ENCODE data around the gene MAL. TPM values are rescaled to one million over a fixed set of nuclear protein-coding genes. Genes with fewer than 3 reads are reported as not detected.

The MAL gene
- total RNA-seq, 1 experiment from 2014 or later = not detected

DNA sequence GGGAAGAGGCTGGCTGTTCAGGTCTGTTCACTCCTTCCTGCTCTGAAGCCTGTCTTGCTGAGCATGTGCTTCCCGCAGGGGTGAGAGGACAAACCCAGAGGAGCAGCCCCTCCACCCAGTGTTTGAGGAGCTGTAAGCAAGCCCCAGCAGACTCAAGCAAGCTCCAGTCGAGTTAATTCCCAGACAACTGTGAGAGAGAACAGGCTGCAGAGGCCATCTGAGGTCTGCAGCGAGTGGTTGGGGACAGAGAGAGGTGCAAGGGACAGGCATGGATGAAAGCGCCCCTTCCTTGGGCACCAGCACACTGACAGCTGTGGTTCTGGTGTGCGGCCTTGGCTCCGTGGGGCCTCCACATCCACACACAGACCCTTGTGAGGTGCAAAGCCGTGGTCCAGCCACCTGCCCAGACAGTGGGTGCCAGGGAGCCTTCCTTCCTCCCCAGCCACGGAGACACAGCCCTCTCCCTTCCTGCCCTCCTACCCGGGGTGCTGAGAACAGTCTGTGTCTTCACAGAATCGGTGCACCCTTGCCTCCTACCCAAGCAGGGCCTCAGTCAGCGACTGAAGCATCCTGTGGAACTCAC lies 36.2 kb downstream of the MAL start:
- DNase-seq = no peak
- H3K4me3 ChIP-seq = no peak overlapping the region
- no peaks in the 10 kb centered on the region for H3K36me3 ChIP-seq
- H3K27me3 ChIP-seq = no peaks in the 10 kb centered on the region
- no peaks in the 10 kb centered on the region for H3K9me3 ChIP-seq (replicated peaks)
- H3K4me1 ChIP-seq = peaks cover 19% of the 10 kb centered on the region
- no peak overlapping the region for H3K27ac ChIP-seq

DNA sequence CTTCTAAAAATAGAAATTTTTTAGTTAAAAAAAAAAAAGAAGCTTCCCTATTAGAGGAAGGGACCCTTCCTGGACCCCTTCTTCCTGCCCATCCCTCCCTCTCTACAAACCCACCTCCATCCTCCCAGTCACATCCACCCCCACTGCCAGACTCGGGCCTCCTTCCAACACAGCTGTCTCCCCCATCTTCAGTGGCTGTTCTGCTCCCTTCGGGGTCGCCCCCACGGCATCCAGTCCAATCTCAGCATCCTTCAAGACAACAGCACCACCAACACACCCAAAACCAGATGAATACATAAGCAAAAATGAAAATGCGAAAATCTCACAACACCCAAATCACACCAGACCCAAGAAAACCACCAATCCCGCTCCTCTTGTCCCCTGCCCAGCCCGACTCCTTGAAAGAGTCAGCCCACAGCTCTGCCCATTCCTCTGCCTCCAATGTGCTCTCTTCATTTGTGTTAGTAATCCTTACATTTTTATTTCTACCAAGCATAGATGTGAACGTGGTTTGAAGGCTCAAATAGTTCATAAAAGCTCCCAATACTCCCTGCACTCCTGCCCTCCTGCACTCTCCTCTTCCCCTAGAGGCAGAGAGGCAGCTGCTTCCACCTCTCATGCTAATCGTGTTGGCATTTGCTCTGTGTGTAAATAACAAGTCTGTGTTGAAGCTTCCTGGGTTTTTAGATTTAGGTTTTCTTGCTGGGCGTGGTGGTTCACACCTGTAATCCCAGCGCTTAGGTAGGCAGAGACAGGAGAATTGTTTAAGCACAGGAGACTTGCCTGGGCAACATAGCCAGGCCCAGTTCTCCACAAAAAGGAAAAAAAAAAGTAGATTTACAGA lies 37.0 kb downstream of the MAL start:
- DNase-seq = peak; percentile 40 to 66
- no peaks in the 10 kb centered on the region for H3K27me3 ChIP-seq
- H3K36me3 ChIP-seq = no peaks in the 10 kb centered on the region
- H3K4me1 ChIP-seq = peaks cover 13% of the 10 kb centered on the region
- H3K4me3 ChIP-seq = no peak overlapping the region
- H3K9me3 ChIP-seq (replicated peaks) = no peaks in the 10 kb centered on the region
- H3K27ac ChIP-seq = no peak overlapping the region

DNA sequence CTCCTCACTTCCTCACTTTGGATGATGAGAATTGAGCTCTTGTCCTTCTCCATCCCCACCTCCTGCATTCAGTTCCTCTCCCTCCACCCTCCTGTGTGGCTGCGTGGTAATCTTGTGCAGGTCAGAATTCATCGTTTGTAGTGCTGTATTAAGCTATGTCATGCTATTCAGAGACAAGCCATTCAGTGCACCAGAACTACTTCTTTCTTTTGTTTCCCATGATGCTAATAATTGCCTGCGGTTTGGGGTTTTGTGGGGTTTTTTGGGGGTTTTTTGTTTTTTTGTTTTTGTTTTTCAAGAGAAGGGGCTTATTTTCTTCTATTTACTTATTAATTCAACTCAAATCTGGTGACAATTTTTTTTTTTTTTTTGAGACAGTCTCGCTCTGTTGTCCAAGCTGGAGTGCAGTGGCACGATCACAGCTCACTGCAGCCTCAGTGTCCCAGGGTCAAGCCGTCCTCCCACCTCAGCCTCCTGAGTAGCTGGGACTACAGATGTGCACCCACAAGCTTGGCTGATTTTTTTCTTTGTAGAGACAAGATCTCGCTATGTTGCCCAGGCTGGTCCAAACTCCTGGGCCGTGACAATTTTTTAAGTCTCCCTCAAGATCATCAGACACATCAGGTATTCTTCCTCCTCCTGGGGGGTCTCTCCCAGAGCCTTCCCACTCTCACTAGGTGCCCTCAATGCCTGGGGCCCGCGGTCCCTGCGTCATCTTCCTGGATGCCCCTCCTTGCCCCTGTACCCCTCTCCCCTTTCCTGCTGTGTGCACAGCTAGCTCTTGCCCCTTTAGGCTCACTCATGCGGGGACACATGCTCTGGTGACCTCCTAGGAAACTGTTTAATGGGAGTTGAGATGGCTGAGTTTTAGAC lies 37.8 kb downstream of the MAL start:
- no peak for DNase-seq
- Histone ChIP-seq H3K27me3 (no peaks in the 10 kb centered on the region), H3K9me3 (replicated peaks) (no peaks in the 10 kb centered on the region), H3K36me3 (no peaks in the 10 kb centered on the region), H3K4me1 (peaks cover 8% of the 10 kb centered on the region), H3K4me3 (no peak overlapping the region), H3K27ac (no peak overlapping the region)

DNA sequence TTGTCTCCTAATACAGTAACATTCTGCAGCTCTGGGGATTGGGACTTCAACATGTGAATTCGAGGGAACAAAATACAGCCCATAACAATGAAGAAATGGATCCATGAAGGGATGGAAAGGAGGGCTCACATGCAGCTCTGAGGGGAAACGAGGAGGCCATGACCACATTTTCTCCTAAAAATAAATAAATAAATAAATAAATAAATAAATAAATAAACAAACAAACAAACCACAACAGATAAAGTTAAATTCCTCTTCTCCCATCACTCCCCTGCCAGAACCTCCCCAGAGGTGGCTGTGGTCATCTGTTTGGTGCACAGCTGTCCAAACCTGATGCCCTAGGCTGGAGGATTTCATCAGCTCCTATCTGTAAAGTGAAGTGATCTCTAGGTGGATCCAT lies 42.7 kb downstream of the MAL start:
- H3K4me3 ChIP-seq = no peak overlapping the region
- no peaks in the 10 kb centered on the region for H3K36me3 ChIP-seq
- DNase-seq = no peak
- peaks cover under 1% of the 10 kb centered on the region; the same call in 1 of the 2 replicates for H3K4me1 ChIP-seq
- no peaks in the 10 kb centered on the region for H3K9me3 ChIP-seq (replicated peaks)
- no peaks in the 10 kb centered on the region for H3K27me3 ChIP-seq
- no peak overlapping the region for H3K27ac ChIP-seq

DNA sequence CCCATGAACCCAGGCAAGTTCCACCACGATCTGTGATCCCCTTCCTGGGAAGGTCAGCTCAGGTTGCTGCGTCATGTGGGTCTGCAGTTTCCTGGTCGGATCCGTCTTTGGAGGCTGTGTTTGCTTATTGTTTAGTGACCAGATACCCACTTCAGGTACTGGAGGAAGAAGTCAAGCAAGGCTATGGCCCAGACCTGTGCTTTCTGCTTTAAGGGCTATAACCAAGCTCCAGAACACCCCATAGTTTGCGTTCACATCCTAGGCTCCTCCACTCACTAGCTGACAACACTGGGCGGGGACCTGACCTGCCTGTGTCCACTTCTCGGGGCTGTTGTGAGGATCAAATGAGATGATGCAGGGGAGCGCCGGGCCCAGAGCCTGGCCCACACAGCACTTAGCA lies 44.0 kb downstream of the MAL start:
- H3K4me1 ChIP-seq = peaks cover 13% of the 10 kb centered on the region
- no peak overlapping the region for H3K27ac ChIP-seq
- no peaks in the 10 kb centered on the region for H3K9me3 ChIP-seq (replicated peaks)
- no peak overlapping the region for H3K4me3 ChIP-seq
- DNase-seq = no peak
- H3K27me3 ChIP-seq = no peaks in the 10 kb centered on the region
- no peaks in the 10 kb centered on the region for H3K36me3 ChIP-seq

DNA sequence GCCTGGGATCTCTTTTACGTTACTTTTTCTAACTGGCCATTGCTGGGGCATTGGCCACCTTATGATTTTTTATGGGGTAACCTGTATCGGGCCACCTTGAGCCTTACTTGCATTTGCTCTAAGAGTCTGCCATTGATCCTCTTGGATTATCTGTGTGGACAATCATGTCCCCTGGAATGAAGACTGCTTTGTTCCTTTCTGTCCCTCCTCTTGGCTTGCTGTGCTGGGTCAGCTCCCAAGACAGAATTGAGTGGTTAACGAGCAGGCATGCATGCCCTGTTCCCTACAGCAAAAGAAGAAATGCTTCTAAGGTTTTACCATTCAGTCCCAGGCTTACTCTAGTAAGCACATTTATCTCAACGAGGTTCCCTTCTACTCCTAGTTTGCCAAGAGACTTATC lies 46.3 kb downstream of the MAL start:
- Histone ChIP-seq H3K4me1 (peaks cover 22% of the 10 kb centered on the region), H3K27ac (no peak overlapping the region), H3K27me3 (no peaks in the 10 kb centered on the region), H3K4me3 (no peak overlapping the region), H3K9me3 (replicated peaks) (no peaks in the 10 kb centered on the region), H3K36me3 (no peaks in the 10 kb centered on the region)
- DNase-seq = no peak

DNA sequence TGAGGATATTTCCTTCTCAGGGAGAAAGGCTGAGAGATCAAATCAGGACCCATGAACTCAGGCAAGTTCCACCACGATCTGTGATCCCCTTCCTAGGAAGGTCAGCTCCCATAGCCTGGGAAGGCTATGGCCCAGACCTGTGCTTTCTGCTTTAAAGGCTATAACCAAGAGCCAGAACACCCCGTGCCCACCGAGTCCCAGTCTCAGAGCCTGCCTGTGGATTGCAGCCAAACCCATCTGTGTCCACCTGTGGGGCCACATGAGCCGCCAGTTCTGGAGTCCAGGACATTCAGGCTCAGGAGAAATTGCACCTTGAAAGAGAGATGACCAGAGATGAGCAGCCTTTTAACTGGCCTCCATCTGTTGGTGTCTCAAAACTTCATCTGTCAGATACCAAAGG lies 46.9 kb downstream of the MAL start:
- H3K9me3 ChIP-seq (replicated peaks) = no peaks in the 10 kb centered on the region
- H3K27ac ChIP-seq = no peak overlapping the region
- no peaks in the 10 kb centered on the region for H3K27me3 ChIP-seq
- peaks cover 22% of the 10 kb centered on the region for H3K4me1 ChIP-seq
- no peaks in the 10 kb centered on the region for H3K36me3 ChIP-seq
- no peak overlapping the region for H3K4me3 ChIP-seq
- no peak for DNase-seq

DNA sequence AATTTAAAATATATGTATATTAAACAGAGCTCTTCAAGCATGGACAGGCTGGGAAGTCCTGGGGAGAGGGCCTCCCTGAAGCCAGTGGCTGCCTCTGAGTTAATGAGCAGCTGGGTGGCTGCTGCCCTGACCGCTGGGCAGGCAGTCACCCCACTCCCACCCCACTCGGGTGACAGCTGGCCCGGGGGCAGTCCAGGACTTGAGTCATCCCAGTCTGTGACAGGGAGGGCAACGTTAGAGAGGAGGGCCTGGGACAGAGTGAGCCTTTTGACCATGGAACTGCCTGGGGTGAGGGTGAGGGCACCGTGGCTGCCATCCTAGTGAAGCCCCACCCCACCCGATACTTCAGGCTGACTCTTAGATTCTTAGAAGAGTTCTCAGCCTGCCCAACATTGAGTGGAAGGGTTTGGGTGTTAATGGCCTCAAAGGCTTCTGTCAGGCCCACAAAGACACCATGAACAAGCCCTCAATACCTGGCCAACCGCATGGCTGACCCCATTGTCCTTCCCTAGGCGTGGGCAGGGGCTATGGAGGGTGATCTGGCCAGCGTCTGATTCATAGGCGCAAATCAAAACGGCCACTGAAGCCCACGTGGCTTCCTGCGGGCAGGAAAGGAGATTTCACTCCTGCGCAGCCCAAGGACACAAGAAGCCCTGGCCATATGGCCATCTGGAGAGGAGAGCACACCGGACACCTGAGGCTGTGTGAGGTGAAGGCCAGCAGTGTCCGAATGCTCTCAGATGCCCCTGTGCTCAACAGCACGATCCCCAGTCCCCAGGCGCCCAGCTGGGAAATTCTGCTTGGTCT lies 48.6 kb downstream of the MAL start:
- Histone ChIP-seq H3K36me3 (no peaks in the 10 kb centered on the region), H3K27me3 (no peaks in the 10 kb centered on the region), H3K4me1 (peaks cover 22% of the 10 kb centered on the region), H3K27ac (no peak overlapping the region), H3K4me3 (no peak overlapping the region), H3K9me3 (replicated peaks) (no peaks in the 10 kb centered on the region)
- peak; percentile 55 to 66 for DNase-seq

DNA sequence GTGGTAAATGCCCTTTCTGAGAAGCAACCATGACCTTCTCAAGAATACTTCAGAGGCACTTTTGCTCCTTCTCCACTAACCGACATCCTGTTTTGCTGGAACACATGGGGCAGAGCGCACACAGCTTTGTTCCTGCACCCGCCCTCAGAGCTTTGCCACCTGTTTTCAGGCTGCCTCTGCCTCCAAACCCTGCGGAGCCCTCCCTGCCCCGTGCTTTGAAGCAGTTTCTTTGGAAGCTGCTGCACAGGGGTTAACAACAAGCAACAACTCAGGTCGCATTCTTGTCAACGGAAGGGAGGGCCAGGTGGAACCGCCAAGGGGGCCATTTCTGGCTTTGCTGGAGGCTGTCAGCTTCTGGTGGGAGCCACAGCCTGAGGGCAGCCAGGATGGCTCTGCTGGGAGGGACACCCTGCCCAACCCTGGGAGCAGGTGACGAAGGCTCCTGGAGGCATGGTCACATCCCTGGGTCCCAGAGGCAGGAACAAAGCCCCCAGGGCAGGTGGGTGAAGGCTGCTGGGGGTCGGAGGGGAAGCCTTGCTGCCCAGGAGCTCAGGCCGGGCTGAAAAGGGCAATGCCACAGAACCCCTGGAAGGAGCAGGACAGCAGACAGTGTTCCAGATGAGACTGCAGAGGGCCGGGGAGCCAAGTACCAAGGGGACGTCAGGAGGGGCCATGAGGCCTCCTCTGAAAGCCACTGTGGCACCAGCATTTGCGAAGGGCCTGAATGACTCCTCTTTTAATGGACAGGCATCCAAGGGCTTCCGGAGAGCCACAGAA lies 49.3 kb downstream of the MAL start:
- H3K4me3 ChIP-seq = no peak overlapping the region
- H3K27ac ChIP-seq = no peak overlapping the region
- H3K4me1 ChIP-seq = peaks cover 22% of the 10 kb centered on the region
- H3K27me3 ChIP-seq = no peaks in the 10 kb centered on the region
- DNase-seq = peak; percentile 27 to 59
- H3K36me3 ChIP-seq = no peaks in the 10 kb centered on the region
- H3K9me3 ChIP-seq (replicated peaks) = no peaks in the 10 kb centered on the region

DNA sequence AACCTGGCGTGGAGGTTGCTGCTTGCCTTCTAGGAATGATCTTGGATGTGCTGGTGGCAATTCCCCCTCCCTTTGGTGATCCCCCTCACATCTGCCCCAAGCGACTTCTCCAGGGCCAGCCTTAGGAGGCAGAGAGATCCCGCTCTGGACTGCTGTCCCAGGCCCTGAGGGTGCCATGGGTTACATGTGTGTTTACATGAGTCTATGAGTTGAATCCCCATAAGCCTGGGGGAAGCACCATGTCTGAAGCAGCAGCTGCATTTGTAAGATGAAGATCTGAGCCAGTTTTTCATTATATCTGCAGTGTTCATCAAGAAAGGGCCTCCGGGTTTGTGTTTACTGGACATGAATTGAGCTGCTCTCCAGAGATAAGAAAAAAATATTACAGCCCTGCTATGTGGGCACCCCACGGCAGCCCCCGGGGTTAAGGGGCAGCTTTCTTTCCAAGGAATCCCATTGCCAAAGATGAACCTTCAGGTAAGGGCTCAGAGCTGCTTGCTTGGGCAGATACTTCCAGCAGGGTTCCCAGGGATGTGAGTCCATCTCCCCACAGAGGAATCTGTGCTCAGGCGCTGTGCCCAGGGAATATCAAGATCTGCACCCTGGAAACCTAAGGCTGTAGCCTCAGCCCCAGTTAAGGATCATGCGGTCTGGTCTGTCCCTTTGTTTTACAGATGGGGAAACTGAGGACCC lies 50.1 kb downstream of the MAL start:
- Histone ChIP-seq H3K4me1 (peaks cover 22% of the 10 kb centered on the region), H3K9me3 (replicated peaks) (no peaks in the 10 kb centered on the region), H3K27ac (no peak overlapping the region), H3K27me3 (no peaks in the 10 kb centered on the region), H3K36me3 (no peaks in the 10 kb centered on the region), H3K4me3 (no peak overlapping the region)
- peak; percentile 33 to 58 for DNase-seq

DNA sequence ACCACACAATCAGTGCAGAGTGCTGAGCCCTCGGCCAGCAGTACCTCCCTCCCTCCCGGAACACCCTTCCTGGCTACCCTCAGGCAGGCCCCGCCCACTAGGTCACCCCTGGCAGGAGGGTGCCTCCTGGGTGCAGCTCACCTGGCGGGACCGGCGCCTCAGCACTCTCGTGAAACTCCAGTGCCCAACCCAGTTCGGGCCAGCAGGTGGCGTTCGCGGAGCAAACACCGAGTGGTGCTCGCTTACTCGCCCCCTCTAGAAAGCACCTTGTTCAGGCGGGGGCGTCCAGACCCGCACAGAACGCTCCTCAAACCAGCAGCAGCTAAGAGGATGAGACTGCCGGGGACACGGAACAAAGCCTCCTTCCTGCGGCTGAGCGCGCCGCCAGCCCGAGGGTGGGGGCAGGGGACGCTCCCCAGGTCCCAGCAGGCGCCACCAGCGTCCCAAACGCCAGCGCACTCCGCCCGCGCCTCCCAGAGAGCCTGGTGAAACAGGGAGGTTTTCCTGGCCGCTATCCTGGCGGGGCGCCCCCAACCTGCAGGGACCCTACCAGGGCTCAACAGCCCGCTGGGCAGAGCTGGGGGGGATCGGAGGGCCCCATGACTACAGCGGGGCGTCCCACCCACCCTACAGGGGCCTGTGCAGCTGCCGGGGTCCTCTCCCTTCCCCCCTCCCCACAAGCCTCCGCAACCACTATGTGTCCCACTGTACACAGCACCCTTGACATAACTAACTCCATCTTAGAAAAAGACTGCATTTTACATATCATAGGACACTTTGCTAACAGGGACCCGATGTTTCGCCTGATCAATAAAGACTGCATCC lies 51.4 kb downstream of the MAL start:
- DNase-seq = peak in 1 of 2 experiments; percentile 32
- H3K4me1 ChIP-seq = peaks cover 22% of the 10 kb centered on the region
- no peaks in the 10 kb centered on the region for H3K9me3 ChIP-seq (replicated peaks)
- no peak overlapping the region for H3K27ac ChIP-seq
- H3K4me3 ChIP-seq = no peak overlapping the region
- no peaks in the 10 kb centered on the region for H3K36me3 ChIP-seq
- no peaks in the 10 kb centered on the region for H3K27me3 ChIP-seq

DNA sequence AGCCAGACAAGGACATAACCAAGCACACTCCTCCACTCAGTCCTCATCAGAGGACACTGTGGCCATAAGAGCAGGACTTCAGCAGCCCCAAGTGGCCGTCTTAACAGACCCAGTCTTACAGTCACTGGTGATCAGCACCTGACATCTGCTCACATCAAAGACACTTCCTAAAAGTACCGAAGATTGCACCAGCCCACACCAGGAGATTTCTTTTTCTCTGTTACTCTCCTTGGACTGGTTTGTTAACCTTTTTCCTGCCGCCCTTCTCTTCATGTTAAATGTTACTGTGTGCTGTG lies 52.0 kb downstream of the MAL start:
- no peak for DNase-seq
- no peak overlapping the region for H3K4me3 ChIP-seq
- no peaks in the 10 kb centered on the region for H3K36me3 ChIP-seq
- H3K27ac ChIP-seq = no peak overlapping the region
- no peaks in the 10 kb centered on the region for H3K9me3 ChIP-seq (replicated peaks)
- H3K27me3 ChIP-seq = no peaks in the 10 kb centered on the region
- peaks cover 22% of the 10 kb centered on the region for H3K4me1 ChIP-seq

Measured in SJCRH30 (cell line).